Measurements from ENCODE around the gene UBALD2.

DNA sequence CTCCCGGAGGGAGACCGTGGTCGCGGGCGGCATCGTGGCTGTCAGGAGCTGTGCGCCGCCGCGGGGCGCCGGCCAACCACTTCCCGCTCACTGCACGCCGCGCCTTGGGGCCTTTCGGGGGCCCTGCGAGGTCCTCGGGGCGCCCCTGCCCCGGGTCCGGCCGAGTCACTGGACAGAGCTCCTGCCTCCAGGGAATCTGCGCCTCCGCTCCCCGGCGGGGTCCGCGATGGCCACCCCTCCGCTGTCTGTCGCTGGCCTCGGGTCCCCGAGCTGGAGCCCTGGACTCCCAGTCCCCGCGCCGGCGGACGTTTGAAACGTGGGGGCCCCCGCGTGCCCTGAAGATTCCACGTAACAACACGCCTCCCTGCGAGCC lies 42.8 kb downstream of the UBALD2 start, which contains the start of gene QRICH2:
- TF ChIP-seq, protein P1, sequence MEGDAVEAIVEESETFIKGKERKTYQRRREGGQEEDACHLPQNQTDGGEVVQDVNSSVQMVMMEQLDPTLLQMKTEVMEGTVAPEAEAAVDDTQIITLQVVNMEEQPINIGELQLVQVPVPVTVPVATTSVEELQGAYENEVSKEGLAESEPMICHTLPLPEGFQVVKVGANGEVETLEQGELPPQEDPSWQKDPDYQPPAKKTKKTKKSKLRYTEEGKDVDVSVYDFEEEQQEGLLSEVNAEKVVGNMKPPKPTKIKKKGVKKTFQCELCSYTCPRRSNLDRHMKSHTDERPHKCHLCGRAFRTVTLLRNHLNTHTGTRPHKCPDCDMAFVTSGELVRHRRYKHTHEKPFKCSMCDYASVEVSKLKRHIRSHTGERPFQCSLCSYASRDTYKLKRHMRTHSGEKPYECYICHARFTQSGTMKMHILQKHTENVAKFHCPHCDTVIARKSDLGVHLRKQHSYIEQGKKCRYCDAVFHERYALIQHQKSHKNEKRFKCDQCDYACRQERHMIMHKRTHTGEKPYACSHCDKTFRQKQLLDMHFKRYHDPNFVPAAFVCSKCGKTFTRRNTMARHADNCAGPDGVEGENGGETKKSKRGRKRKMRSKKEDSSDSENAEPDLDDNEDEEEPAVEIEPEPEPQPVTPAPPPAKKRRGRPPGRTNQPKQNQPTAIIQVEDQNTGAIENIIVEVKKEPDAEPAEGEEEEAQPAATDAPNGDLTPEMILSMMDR (IDR thresholded peaks at IDR 0.05) = no peak
- TF ChIP-seq POLR2A (IDR thresholded peaks at IDR 0.05) = no peak
- TF ChIP-seq POLR2AphosphoS5 (IDR thresholded peaks at IDR 0.05) = no peak
- TF ChIP-seq EP300 (IDR thresholded peaks at IDR 0.05) = no peak
